Measurements from ENCODE around the gene R3HDM1.

The R3HDM1 gene

DNA sequence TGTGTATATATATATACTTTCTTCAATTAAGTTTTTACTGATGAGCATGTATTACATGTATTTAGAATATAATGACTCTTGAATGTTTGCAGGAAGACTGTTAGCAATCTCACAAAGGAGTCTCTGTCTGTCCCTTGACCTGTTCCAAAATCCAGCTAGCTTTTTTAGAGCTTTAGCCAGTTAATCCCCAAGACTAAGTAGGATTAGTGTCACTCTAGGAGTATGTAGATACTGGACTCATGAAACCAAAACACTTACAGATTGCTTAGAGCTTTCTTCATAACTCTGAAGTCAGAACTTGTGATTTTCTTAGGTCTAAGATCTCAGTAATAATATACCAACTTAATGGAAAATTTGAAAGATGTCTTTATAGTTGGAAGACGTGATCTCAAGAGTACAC lies 212.6 kb downstream of the R3HDM1 start:
- H3K27ac ChIP-seq: peak overlapping the region; percentile 96; the same call in 1 of the 2 replicates
- TF ChIP-seq, protein P1, sequence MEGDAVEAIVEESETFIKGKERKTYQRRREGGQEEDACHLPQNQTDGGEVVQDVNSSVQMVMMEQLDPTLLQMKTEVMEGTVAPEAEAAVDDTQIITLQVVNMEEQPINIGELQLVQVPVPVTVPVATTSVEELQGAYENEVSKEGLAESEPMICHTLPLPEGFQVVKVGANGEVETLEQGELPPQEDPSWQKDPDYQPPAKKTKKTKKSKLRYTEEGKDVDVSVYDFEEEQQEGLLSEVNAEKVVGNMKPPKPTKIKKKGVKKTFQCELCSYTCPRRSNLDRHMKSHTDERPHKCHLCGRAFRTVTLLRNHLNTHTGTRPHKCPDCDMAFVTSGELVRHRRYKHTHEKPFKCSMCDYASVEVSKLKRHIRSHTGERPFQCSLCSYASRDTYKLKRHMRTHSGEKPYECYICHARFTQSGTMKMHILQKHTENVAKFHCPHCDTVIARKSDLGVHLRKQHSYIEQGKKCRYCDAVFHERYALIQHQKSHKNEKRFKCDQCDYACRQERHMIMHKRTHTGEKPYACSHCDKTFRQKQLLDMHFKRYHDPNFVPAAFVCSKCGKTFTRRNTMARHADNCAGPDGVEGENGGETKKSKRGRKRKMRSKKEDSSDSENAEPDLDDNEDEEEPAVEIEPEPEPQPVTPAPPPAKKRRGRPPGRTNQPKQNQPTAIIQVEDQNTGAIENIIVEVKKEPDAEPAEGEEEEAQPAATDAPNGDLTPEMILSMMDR (conservative IDR thresholded peaks at IDR 0.05): no peak

DNA sequence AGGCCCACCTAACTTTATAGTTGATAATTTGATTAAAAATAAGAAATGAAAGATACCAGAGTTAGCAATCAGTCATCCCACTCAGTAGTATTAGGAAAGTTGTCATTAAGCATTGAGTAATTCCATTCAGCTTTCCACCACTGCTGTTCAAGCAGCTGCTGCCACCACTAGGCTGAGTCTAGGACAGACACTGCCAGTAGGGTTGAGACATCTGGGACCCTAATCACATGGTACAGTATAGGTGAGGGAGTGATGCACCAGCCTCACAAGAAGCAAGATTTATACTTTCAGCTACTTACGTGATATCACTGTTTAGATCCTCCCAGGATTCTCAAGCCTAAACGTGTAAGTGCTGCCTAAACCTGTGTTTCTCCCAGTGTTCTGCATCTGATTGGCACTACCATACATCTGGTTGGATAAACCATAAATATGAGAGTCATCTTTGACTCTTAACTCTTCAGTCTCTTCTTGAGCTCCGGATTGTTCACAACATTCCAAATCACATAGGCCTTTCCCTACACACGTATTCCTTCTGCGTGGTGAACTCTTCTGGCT lies 213.6 kb downstream of the R3HDM1 start:
- TF ChIP-seq, protein P1 (conservative IDR thresholded peaks at IDR 0.05): no peak
- no peak overlapping the region for H3K27ac ChIP-seq

DNA sequence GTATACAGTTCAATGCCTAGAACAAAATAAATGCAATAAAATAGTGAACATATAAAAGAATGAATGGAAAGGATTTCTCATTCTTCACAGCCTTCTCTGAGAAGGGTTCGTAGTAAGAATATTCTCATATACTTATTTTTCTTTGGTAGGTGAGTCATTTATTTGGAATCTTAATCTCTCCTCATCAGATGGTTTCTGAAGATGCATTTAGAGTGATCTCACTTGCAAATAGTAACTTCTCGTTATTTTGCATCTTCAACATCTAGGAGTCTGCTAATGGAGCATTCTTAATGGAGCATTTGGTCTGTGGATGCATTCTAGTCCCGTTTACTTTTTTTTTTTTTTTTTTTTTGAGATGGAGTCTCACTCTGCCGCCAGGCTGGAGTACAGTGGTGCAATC lies 214.3 kb downstream of the R3HDM1 start:
- TF ChIP-seq, protein P1 (conservative IDR thresholded peaks at IDR 0.05): no peak
- no peak overlapping the region for H3K27ac ChIP-seq

DNA sequence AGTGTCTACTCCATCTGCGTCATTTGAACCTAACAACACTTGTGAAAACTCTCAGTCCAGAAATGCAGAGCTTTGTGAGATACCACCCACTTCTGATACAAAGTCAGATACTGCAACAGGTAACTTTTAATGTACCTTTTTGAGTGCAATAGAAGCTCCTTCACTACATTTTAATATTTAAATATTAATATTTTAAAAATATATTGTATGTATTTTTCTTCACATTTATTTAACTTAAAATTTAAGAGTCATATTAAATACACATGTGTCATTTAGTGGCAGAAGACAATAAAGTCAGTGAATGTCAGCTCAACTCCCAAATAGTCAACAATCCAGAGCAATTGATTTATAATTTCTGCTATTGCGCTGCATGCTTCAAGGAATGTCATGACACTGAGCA lies 224.3 kb downstream of the R3HDM1 start:
- H3K27ac ChIP-seq: no peak overlapping the region
- TF ChIP-seq, protein P1 (conservative IDR thresholded peaks at IDR 0.05): no peak

DNA sequence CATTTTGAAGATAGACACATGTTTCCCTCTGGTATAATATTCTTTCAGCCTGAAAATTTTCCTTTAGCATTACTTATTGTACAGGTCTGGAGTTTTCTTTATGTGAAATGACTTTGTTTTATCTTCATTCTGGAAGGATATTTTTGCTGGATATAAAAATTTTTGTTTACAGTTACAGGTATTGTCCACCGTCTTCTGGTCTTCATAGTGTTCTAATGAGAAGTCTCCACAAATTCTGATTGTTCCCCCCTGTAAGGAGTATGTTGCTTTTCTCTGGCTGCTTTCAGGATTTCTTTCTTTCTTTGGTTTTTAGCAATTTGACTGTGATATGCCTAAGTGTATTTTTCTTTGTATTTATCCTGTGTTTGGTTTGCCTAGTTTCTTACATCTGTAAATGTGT lies 225.4 kb downstream of the R3HDM1 start:
- TF ChIP-seq, protein P1 (conservative IDR thresholded peaks at IDR 0.05): no peak
- no peak overlapping the region for H3K27ac ChIP-seq

DNA sequence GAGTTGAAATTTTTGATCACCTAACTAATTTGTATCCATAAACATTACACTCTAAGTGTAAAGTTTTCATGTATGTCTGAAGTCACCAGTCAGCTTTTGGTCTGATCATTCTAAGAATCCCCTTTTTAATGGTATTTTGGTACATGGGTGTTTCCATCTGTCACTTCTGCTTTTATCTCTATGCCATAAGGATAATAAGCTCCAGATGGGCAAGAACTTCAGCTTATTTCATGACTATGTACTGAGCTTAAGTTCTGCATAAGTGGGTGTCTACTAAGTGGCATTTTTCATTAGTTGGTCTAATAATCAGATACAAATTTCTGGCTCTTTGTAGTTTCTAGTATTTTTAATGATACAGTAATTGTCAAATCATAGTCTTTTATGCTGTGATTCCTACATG lies 230.7 kb downstream of the R3HDM1 start:
- TF ChIP-seq, protein P1 (conservative IDR thresholded peaks at IDR 0.05): no peak
- H3K27ac ChIP-seq: no peak overlapping the region

DNA sequence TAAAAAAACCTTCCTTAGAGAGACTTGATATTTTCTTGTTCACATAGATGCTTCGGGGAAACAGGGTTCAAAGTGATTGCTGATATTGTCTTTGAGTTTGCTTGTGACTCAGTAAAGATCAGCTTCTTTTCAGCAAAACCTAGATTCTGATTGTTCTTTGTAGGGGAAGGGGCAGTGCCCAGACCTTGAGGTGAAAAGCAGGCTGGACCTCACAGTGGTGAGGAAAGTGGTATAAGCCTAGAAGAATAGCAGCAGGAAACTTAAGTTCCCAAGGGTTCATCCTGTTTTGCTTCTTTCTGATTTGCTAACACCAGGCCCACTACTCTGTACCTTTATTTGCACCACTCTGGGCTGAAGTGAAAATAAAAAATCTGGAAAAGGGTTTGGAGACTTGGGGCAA lies 231.2 kb downstream of the R3HDM1 start:
- TF ChIP-seq, protein P1 (conservative IDR thresholded peaks at IDR 0.05): no peak
- no peak overlapping the region for H3K27ac ChIP-seq
